ENCODE results near the gene TTLL5.

TTLL5 gene

GRCh38 chr14:75826599-75826998, 165.6 kb downstream of the TTLL5 start:
- H3K79me2 ChIP-seq (ENCODE audit: control insufficient read depth, insufficient read depth, low read length), result no peaks in the 10 kb centered on the region
- no peak for DNase-seq
- no CpG with 5 or more reads among the region's 3 CpGs for whole genome bisulfite sequencing (ENCODE audit: extremely low coverage, insufficient coverage, low lambda C conversion rate)

DNA sequence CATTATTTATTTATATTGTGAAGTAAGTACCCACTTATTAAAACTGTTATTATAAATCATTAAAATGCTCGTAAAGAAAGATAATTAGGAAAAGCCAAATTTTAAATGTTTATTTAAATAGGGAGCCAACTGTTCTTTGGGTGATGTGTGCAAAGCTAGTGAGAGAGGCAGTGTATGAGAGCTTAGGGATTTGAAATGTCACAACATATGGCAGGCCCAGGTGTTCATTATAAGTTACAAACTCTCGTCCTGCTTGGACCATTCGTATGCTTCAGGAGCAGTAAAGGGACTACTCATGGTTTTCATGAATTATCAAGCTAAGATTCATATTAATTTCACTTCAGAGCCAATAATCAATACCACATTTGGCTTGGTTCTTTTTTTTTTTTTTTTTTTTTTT, 166.3 kb downstream of the TTLL5 start:
- H3K18ac ChIP-seq (ENCODE audit: low read length), result no peak overlapping the region
- H4K8ac ChIP-seq (ENCODE audit: low read depth, low read length), result no peak overlapping the region
- no peak overlapping the region for H3K23ac ChIP-seq (ENCODE audit: low read length)
- H4K5ac ChIP-seq (ENCODE audit: low read length), result no peak overlapping the region
- H3K36me3 ChIP-seq (ENCODE audit: control insufficient read depth, insufficient read depth, low read length), result no peaks in the 10 kb centered on the region
- no peak overlapping the region for H3K4me2 ChIP-seq (ENCODE audit: low read length)
- no peak overlapping the region for H3K9ac ChIP-seq (ENCODE audit: low read length)
- H2BK5ac ChIP-seq (ENCODE audit: low read length), result no peak overlapping the region
- H3K27me3 ChIP-seq (ENCODE audit: insufficient read depth, low read length, poor library complexity), result no peaks in the 10 kb centered on the region
- no CpG with 5 or more reads among the region's 3 CpGs for WGBS (ENCODE audit: extremely low coverage, insufficient coverage, low lambda C conversion rate)
- no peak for DNase-seq
- no peak overlapping the region for H2BK120ac ChIP-seq (ENCODE audit: low read depth, low read length)
- no peak overlapping the region for H2BK15ac ChIP-seq (replicated peaks; ENCODE audit: low read depth)
- H3K4me1 ChIP-seq (ENCODE audit: control insufficient read depth, low read depth, low read length), result no peaks in the 10 kb centered on the region
- H3K27ac ChIP-seq (ENCODE audit: low read depth, low read length), result no peak overlapping the region
- H3K4ac ChIP-seq (ENCODE audit: low read depth, low read length), result no peak overlapping the region
- no peak overlapping the region for H3K56ac ChIP-seq (ENCODE audit: low read length)
- H3K79me1 ChIP-seq (ENCODE audit: low read length), result no peaks in the 10 kb centered on the region
- no peak overlapping the region for H3K4me3 ChIP-seq (ENCODE audit: low read length)
- H3K79me2 ChIP-seq (ENCODE audit: control insufficient read depth, insufficient read depth, low read length), result no peaks in the 10 kb centered on the region
- H2AK5ac ChIP-seq (ENCODE audit: low read length), result no peak overlapping the region

More at GRCh38 chr14:75826599-75826998, 165.6 kb downstream of the TTLL5 start:
- H3K27ac ChIP-seq (ENCODE audit: low read depth, low read length), result no peak overlapping the region
- no peak overlapping the region for H3K56ac ChIP-seq (ENCODE audit: low read length)
- no peak overlapping the region for H2AK5ac ChIP-seq (ENCODE audit: low read length)
- no peak overlapping the region for H4K5ac ChIP-seq (ENCODE audit: low read length)
- H3K18ac ChIP-seq (ENCODE audit: low read length), result no peak overlapping the region
- H3K4ac ChIP-seq (ENCODE audit: low read depth, low read length), result no peak overlapping the region
- no peaks in the 10 kb centered on the region for H3K27me3 ChIP-seq (ENCODE audit: insufficient read depth, low read length, poor library complexity)
- no peaks in the 10 kb centered on the region for H3K4me1 ChIP-seq (ENCODE audit: control insufficient read depth, low read depth, low read length)
- H3K9ac ChIP-seq (ENCODE audit: low read length), result no peak overlapping the region
- no peaks in the 10 kb centered on the region for H3K79me1 ChIP-seq (ENCODE audit: low read length)
- H3K4me3 ChIP-seq (ENCODE audit: low read length), result no peak overlapping the region
- no peak overlapping the region for H3K23ac ChIP-seq (ENCODE audit: low read length)
- H2BK15ac ChIP-seq (replicated peaks; ENCODE audit: low read depth), result no peak overlapping the region
- H2BK5ac ChIP-seq (ENCODE audit: low read length), result no peak overlapping the region
- H3K36me3 ChIP-seq (ENCODE audit: control insufficient read depth, insufficient read depth, low read length), result no peaks in the 10 kb centered on the region
- no peak overlapping the region for H3K4me2 ChIP-seq (ENCODE audit: low read length)
- no peak overlapping the region for H2BK120ac ChIP-seq (ENCODE audit: low read depth, low read length)
- H4K8ac ChIP-seq (ENCODE audit: low read depth, low read length), result no peak overlapping the region

- Histone ChIP-seq H3K23ac (ENCODE audit: low read length) (no peak overlapping the region), H3K18ac (ENCODE audit: low read length) (no peak overlapping the region), H3K4me2 (ENCODE audit: low read length) (no peak overlapping the region), H4K5ac (ENCODE audit: low read length) (no peak overlapping the region), H3K4me1 (ENCODE audit: control insufficient read depth, low read depth, low read length) (no peaks in the 10 kb centered on the region), H2AK5ac (ENCODE audit: low read length) (no peak overlapping the region), H3K9ac (ENCODE audit: low read length) (no peak overlapping the region), H2BK15ac (replicated peaks; ENCODE audit: low read depth) (no peak overlapping the region), H3K27me3 (ENCODE audit: insufficient read depth, low read length, poor library complexity) (no peaks in the 10 kb centered on the region), H3K56ac (ENCODE audit: low read length) (no peak overlapping the region), H3K27ac (ENCODE audit: low read depth, low read length) (no peak overlapping the region), H3K36me3 (ENCODE audit: control insufficient read depth, insufficient read depth, low read length) (no peaks in the 10 kb centered on the region), H3K79me2 (ENCODE audit: control insufficient read depth, insufficient read depth, low read length) (no peaks in the 10 kb centered on the region), H2BK120ac (ENCODE audit: low read depth, low read length) (no peak overlapping the region), H3K79me1 (ENCODE audit: low read length) (no peaks in the 10 kb centered on the region), H2BK5ac (ENCODE audit: low read length) (no peak overlapping the region), H3K4me3 (ENCODE audit: low read length) (no peak overlapping the region), H3K4ac (ENCODE audit: low read depth, low read length) (no peak overlapping the region), H4K8ac (ENCODE audit: low read depth, low read length) (no peak overlapping the region)
- no CpG with 5 or more reads among the region's 1 CpG for WGBS (ENCODE audit: extremely low coverage, insufficient coverage, low lambda C conversion rate)
- DNase-seq, result no peak
Measured at GRCh38 chr14:75829316-75829715, 168.3 kb downstream of the TTLL5 start.

DNA sequence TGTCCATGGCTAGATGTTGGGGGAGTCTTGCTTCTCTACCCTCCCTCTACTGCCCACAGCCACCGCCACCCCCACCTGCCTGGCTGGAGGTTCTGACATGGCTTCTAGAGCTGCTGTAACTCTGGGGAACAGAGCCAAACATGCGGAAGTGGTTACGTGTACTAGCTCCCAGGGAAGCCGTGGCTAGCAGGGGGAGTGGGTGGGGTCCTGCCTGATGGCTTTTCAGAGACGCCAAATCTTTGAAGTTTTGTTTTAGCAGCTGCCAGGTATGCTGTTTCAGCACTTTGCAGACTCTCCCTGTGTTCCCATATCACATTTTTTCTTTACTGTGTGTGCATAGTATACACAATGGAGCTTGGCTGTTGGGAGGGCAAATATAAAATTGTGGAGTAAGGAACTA, 170.4 kb downstream of the TTLL5 start:
- DNase-seq, result no peak
- no peak overlapping the region for H3K4me3 ChIP-seq (ENCODE audit: low read length)
- H3K4me1 ChIP-seq (ENCODE audit: control insufficient read depth, low read depth, low read length), result no peaks in the 10 kb centered on the region

DNA sequence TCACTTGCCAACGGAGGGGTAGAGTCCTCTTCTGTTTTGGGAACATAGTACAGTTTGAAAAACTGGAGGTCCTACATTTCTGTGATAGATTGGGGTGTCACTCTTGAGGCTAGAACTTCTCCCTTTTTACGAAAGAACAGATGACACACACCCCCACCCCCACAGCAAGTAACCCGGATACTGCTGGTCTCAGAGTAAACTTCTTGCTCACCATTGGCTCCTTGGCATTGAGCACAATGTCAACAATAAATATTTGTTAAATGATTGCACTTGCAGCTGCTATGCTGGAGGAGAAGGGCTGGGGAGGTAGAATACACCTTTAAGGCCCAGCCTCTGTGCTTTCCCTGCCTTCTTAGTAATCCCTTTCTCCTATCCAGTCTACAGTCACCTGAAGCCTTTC, 170.9 kb downstream of the TTLL5 start:
- no peak overlapping the region for H3K4me2 ChIP-seq (ENCODE audit: low read length)
- no peak overlapping the region for H2AK5ac ChIP-seq (ENCODE audit: low read length)
- no peak overlapping the region for H3K56ac ChIP-seq (ENCODE audit: low read length)
- no peak overlapping the region for H2BK5ac ChIP-seq (ENCODE audit: low read length)
- no peak overlapping the region for H3K9ac ChIP-seq (ENCODE audit: low read length)
- H3K36me3 ChIP-seq (ENCODE audit: control insufficient read depth, insufficient read depth, low read length), result no peaks in the 10 kb centered on the region
- no peak overlapping the region for H2BK120ac ChIP-seq (ENCODE audit: low read depth, low read length)
- no peak for DNase-seq
- no peak overlapping the region for H2BK15ac ChIP-seq (replicated peaks; ENCODE audit: low read depth)
- no peaks in the 10 kb centered on the region for H3K4me1 ChIP-seq (ENCODE audit: control insufficient read depth, low read depth, low read length)
- no peaks in the 10 kb centered on the region for H3K79me1 ChIP-seq (ENCODE audit: low read length)
- H3K18ac ChIP-seq (ENCODE audit: low read length), result no peak overlapping the region
- no peaks in the 10 kb centered on the region for H3K27me3 ChIP-seq (ENCODE audit: insufficient read depth, low read length, poor library complexity)
- no CpG with 5 or more reads among the region's 3 CpGs for WGBS (ENCODE audit: extremely low coverage, insufficient coverage, low lambda C conversion rate)
- H3K4ac ChIP-seq (ENCODE audit: low read depth, low read length), result no peak overlapping the region
- H3K4me3 ChIP-seq (ENCODE audit: low read length), result no peak overlapping the region
- H4K8ac ChIP-seq (ENCODE audit: low read depth, low read length), result no peak overlapping the region
- H3K79me2 ChIP-seq (ENCODE audit: control insufficient read depth, insufficient read depth, low read length), result no peaks in the 10 kb centered on the region
- H3K27ac ChIP-seq (ENCODE audit: low read depth, low read length), result no peak overlapping the region
- no peak overlapping the region for H4K5ac ChIP-seq (ENCODE audit: low read length)
- H3K23ac ChIP-seq (ENCODE audit: low read length), result no peak overlapping the region

More for the DNA sequence above, 170.4 kb downstream of the TTLL5 start:
- Histone ChIP-seq H3K27me3 (ENCODE audit: insufficient read depth, low read length, poor library complexity) (no peaks in the 10 kb centered on the region), H3K4me2 (ENCODE audit: low read length) (no peak overlapping the region), H4K8ac (ENCODE audit: low read depth, low read length) (no peak overlapping the region), H2BK5ac (ENCODE audit: low read length) (no peak overlapping the region), H3K18ac (ENCODE audit: low read length) (no peak overlapping the region), H3K79me1 (ENCODE audit: low read length) (no peaks in the 10 kb centered on the region), H3K79me2 (ENCODE audit: control insufficient read depth, insufficient read depth, low read length) (no peaks in the 10 kb centered on the region), H4K5ac (ENCODE audit: low read length) (no peak overlapping the region), H3K27ac (ENCODE audit: low read depth, low read length) (no peak overlapping the region), H2AK5ac (ENCODE audit: low read length) (no peak overlapping the region), H3K36me3 (ENCODE audit: control insufficient read depth, insufficient read depth, low read length) (no peaks in the 10 kb centered on the region), H3K4ac (ENCODE audit: low read depth, low read length) (no peak overlapping the region), H2BK15ac (replicated peaks; ENCODE audit: low read depth) (no peak overlapping the region), H3K9ac (ENCODE audit: low read length) (no peak overlapping the region), H2BK120ac (ENCODE audit: low read depth, low read length) (no peak overlapping the region), H3K23ac (ENCODE audit: low read length) (no peak overlapping the region), H3K56ac (ENCODE audit: low read length) (no peak overlapping the region)
- no CpG with 5 or more reads among the region's 5 CpGs for WGBS (ENCODE audit: extremely low coverage, insufficient coverage, low lambda C conversion rate)

GRCh38 chr14:75832621-75833297, 171.7 kb downstream of the TTLL5 start:
- no peak overlapping the region for H3K56ac ChIP-seq (ENCODE audit: low read length)
- H3K4me2 ChIP-seq (ENCODE audit: low read length), result no peak overlapping the region
- no peak overlapping the region for H4K8ac ChIP-seq (ENCODE audit: low read depth, low read length)
- H3K4ac ChIP-seq (ENCODE audit: low read depth, low read length), result no peak overlapping the region
- no peak overlapping the region for H2BK120ac ChIP-seq (ENCODE audit: low read depth, low read length)
- no peak overlapping the region for H3K9ac ChIP-seq (ENCODE audit: low read length)
- H2AK5ac ChIP-seq (ENCODE audit: low read length), result no peak overlapping the region
- no peak overlapping the region for H2BK15ac ChIP-seq (replicated peaks; ENCODE audit: low read depth)
- no peak overlapping the region for H3K27ac ChIP-seq (ENCODE audit: low read depth, low read length)
- H3K4me1 ChIP-seq (ENCODE audit: control insufficient read depth, low read depth, low read length), result no peaks in the 10 kb centered on the region
- DNase-seq, result no peak
- no CpG with 5 or more reads among the region's 10 CpGs for WGBS (ENCODE audit: extremely low coverage, insufficient coverage, low lambda C conversion rate)
- H3K23ac ChIP-seq (ENCODE audit: low read length), result no peak overlapping the region
- no peaks in the 10 kb centered on the region for H3K27me3 ChIP-seq (ENCODE audit: insufficient read depth, low read length, poor library complexity)
- H2BK5ac ChIP-seq (ENCODE audit: low read length), result no peak overlapping the region
- H4K5ac ChIP-seq (ENCODE audit: low read length), result no peak overlapping the region
- no peaks in the 10 kb centered on the region for H3K79me2 ChIP-seq (ENCODE audit: control insufficient read depth, insufficient read depth, low read length)
- H3K18ac ChIP-seq (ENCODE audit: low read length), result no peak overlapping the region
- H3K79me1 ChIP-seq (ENCODE audit: low read length), result no peaks in the 10 kb centered on the region
- H3K36me3 ChIP-seq (ENCODE audit: control insufficient read depth, insufficient read depth, low read length), result no peaks in the 10 kb centered on the region
- H3K4me3 ChIP-seq (ENCODE audit: low read length), result no peak overlapping the region

Measured in mesendoderm (in vitro differentiated cells).